GM21717 (cell line): ENCODE measurements around the gene ZNF85.
"Not testable (repeated sequence)": the region's sequence is repeated elsewhere in the genome, so short reads cannot be mapped to it uniquely, and the experiment has no call there.

Experiments used
- ATAC-seq: cut with Tn5 transposase; IDR thresholded peaks from one replicate; pipeline ENCODE4 v1.9.1; 2021; ENCODE audit warnings: mild to moderate bottlenecking, moderate library complexity; ENCODE audit not compliant: unreplicated experiment

ZNF85 gene

DNA sequence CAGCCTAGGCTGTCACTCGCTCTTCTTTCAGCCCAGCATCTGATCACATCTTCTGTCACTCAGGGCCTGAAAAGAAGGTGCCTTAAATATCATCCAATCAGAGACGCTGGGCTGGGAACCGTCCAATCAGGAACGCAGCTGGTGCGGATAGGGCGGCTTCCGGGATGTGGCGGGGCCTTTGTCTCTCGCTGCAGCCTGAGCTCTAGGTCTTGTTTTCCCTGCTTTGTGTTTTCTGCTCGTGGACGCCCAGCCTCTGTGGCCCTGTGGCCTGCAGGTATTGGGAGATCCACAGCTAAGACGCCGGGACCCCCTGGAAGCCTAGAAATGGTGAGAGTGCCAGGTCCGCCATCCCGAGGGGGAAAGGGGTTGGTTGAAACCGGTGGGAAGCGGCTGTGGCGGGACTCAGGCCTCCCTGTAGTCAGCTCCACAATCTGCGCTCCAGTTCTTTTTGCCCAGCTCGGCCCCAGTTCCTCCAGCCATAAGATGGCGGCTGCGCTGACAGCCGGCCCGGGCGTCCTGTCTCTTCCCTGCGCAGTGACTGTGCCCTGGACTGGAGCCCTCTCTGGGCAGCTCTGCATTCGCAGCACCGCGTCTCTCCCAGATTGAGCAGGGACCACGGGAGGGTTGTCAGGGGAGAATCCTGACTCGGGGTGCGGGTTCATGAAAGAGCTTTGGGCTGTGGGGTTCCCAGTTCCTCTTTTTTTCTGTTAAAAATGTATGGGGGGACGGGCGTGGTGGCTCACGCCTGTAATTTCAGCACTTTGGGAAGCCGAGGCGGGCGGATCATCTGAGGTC lies at the start of gene ZNF85:
Gene ZNF85 (plus strand): TSS at position 175 of the 795 bp plus-strand sequence. CDS start 150 bp downstream, at position 325.
- ATAC-seq = peak; percentile 93

DNA sequence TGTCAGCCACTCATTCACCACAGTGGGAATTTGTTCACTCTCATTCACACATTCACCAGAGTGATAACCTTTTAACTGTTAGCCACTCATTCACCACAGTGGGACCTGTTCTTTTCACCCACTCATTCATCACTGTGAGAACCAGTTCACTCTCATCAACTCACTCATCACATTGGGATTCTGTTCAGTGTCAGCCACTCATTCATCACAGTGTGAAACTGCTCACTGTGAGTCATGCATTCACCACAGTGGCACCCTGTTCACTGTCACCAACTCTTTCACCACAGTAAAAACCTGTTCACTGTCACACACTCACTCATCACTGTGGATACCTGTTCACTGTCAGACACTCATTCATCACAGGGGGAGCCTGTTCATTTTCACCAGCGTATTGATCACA lies 43.5 kb upstream of the ZNF85 start:
- no peak for ATAC-seq

DNA sequence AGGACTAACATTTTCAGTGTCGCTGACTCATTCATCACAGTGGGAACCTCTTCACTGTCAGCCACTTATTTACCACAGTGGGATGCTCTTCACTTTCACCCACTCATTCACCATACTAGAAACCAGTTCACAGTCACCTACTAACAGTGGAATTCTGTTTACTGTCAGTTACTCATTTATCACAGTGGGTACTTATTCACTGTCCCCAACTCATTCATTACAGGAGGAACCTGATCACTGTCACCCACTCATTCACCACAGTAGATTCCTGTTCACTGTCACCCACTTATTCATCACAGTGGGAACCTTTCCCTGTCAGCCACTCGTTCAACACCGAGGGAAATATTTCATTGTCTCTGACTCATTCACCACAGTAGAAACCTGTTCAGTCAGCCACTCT lies 10.1 kb upstream of the ZNF85 start:
- ATAC-seq = no peak

DNA sequence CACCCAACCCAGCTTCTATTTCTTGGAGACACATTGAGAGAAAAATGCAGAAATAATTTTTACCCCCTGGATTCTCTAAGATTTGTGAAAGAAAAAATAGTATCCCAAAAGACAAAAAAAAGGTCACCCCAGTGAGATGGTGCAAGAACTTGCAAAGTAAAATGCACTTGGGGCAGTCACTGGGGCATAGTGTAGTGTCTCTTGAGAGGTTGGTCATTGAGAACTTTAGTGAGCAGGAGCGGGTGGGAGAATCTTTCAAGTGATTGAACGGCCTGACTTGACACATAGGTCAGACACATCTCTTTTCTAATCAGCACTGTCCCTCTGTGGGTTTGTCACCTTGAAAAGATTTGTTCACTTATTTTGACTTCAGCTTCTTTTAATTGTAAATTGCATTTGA lies 2.4 kb downstream of the ZNF85 start:
- ATAC-seq = no peak

DNA sequence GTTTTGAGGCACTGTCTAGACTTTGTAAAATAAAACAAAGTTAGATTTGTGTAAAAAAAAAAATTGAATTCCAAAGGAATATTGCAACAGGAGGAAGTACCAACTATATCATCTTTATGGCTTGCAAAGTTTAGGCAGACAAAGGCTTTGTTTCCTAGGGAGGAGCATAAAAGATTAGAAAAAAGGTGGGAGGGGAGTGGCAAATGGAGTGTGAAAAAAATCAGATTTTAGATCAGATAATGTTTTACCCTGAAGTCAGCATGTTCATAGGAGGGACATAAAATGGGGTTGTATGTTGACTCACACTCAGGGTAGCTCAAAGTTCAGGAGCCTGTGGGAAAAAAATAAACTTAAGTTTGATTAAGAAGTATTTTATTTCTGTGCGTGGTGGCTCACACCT lies 3.7 kb downstream of the ZNF85 start:
- no peak for ATAC-seq

DNA sequence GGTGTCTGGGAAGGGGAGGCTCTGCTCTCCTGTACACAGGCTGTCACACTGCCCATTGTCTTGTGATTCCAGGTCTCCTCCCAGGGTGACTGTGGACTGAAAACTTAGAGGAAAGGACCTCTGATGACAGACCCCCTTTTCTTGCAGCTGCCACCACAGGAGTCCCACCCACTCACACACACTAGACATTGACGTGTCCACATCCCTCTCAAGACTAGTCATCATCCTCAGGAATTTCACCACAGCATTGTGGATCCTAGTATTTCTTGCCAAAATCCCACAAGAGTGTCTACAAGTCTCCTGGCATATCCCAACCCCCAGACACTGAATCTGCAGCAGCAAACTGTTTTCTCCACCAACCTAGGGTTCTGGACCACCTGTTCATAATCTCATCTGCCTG lies 5.3 kb downstream of the ZNF85 start:
- ATAC-seq = no peak

DNA sequence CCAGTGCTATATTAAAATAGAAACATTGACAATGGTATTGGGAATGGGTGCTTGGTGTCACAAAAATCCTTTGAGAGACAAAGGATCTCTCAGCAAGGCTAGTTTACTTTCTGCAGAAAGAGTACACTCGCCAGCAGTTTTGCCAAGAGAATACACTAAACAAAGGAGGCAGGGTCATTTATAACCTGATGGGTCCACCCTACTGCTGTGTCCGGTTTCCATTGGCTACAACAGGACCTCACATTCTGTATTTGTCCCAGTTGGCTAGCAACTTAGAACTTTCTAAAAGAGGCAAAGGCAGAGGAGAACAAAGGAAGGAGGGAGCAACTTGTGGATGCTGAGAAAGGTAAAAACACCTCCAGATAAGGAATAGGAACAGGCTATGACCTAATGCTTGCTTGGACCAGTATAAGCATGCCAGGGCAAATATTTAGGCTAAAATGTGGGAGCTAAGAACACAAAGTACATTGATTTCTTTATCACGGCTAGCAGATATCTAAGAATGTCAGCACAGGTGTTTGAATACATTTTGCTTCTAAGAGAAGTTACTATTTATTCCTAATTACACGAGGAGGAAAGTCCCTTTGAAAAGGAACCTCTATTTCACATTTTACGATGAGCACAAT lies 13.4 kb downstream of the ZNF85 start:
- ATAC-seq = not testable (repeated sequence)

DNA sequence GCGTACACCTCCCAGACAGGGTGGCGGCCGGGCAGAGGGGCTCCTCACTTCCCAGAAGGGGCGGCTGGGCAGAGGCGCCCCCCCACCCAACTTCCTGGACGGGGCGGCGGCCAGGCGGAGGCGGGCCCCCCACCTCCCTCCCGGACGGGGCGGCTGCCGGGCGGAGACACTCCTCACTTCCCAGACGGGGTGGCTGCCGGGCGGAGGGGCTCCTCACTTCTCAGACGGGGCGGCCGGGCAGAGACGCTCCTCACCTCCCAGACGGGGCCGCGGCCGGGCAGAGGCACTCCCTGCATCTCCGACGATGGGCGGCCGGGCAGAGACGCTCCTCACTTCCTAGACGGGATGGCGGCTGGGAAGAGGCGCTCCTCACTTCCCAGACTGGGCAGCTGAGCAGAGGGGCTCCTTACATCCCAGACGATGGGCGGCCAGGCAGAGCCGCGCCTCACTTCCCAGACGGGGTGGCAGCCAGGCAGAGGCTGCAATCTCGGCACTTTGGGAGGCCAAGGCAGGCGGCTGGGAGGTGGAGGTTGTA lies 29.6 kb downstream of the ZNF85 start:
- ATAC-seq = not testable (repeated sequence)

DNA sequence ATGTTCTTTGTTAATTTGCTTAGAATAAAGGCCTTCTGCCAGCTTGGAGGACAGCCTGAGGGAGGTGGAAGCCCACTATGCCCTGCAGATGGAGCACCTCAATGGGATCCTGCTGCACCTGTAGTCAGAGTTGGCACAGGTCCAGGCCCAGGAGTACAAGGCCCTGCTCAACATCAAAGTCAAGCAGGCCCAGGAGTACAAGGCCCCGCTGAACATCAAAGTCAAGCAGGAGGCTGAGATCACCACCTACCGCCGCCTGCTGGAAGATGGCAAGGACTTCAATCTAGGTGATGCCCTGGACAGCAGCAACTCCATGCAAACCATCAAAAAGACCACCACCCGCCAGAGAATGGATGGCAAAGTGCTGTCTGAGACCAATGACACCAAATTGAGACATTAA lies 41.7 kb downstream of the ZNF85 start:
- ATAC-seq = no peak

DNA sequence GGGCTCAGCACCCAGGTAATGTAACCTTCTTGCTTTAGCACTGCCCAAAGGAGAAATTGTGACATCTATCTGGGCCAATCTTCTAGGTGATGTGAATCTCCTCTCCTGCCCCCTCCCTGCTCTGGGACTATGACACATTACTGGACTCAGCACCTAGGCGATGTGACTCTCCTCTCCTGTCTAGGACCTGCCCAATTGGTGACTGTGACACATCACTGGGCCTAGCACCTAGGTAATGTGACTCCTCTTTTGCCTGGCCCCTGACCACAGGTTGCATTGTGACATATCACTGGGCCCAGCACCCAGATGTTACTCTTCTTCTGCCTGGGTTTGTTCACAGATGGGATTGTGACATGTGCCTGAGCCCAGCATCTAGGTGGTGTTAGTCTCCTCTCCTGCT lies 45.0 kb downstream of the ZNF85 start:
- no peak for ATAC-seq

DNA sequence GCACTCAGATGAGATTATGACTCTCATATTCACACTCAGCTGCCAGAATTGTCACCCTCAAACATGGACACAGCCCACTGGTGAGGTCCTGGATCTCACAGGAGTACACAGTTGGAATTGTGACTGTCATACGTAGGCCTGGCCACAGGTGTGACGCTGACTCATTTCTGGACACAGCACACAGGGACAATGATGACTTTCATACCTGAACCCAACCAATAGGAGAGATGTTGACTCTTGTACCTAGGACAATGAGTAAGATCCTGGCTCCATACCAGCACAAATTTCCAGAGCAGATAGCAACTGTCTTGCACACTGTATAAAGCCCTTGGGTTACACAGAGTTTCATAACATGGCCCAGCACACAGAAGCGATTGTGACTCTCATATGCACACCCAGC lies 46.4 kb downstream of the ZNF85 start:
- no peak for ATAC-seq

DNA sequence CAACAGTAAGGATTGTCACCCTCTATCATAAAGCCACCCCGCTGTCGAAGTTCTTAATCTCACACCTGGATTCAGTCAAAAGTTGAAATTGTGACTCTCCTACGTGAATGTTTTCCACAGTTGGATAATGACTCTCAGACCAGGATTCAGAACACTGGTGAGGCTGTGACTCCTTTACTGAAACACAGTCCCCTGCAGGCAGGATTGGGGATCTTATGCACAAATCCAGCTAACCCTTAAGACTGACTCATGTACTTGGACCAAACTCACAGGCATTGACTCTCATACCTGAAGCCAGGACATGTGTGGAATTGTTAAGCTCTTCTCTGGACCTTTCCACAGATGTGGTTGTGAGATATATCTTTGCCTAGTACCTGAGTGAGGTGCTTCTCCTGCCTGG lies 46.8 kb downstream of the ZNF85 start:
- no peak for ATAC-seq

DNA sequence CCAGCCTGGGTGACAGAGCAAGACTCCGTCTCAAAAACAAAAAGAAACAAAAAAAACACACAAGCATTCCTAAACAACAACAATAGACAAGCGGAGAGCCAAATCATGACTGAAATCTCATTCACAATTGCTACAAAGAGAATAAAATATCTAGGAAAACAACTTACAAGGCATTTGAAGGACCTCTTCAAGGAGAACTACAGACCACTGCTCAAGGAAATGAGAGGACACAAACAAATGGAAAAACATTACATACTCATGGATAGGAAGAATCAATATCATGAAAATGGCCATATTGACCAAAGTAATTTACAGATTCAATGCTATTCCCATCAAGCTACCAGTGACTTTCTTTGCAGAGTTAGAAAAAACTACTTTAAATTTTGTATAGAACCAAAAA lies 69.7 kb downstream of the ZNF85 start:
- ATAC-seq = not testable (repeated sequence)

DNA sequence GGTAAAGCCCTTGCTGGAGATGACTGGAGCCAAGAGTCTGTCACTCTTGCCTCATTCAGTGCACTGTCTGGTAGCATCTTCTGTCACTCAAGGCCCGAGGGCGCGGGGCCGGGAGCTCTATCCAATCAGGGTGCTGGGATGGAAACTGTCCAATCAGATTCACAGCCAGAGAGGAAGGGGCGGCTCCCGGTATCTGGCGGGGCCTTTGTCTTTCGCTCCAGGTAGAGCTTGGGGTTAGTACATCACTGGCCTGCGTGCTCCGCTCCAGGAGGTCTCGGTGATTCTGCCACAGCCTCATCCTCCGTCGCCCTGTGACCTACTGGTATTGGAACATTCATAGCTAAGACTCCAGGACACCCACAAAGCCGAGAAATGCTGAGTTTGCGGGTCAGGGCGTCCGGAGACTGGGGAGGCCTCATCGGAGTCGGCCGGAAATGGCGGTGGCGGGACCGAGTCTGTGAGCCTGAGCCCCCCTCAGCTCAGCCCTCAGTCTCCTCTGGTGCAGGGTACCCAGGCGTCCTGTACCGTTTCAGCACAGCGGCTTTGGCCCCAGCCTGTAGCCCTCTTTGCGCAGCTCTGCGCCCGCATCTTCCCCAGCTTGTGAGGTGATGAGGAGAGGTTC lies 76.8 kb downstream of the ZNF85 start:
- ATAC-seq = peak; percentile 92
